ENCODE measurements around the gene NUFIP1. TPM values are rescaled to one million over a fixed set of nuclear protein-coding genes. Genes with fewer than 3 reads are reported as not detected.

The NUFIP1 gene
- total RNA-seq, 1 donor from 2014 or later: 7.6 TPM

DNA sequence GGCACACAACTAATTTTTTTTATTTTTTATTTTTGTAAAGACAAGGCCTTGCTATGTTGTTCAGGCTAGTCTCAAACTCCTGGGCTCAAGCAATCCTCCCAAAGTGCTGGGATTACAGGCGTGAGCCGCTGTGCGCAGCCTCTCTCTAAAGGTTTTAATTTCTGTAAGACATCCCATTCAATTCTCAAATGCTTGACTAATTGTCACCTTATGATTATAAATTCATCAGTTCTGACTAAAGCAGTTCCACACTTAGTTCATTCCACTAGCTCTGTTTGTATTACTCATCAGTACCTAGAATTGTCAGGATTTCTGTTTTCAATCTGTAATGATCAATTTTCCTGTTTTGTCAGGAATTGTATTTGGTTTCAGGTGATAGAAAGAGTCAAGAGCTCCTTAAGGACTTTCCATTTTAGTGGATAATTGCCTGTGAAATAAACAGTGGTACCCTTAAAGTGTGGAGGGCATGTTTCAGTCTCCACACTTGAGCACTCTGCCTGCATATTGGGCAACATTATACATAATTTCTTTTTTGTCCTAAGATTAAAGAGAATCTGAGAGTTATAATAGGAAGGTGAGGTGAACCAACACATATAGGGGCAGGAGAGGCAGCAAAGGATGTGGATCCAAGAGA is 27.6 kb upstream of the NUFIP1 start:
- no peak for FAIRE-seq
- Histone ChIP-seq H2AFZ (ENCODE audit: low read depth, low read length) (no peak overlapping the region), H3K36me3 (ENCODE audit: insufficient read depth, low read length) (peaks cover 18% of the 10 kb centered on the region), H3K27me3 (ENCODE audit: insufficient read depth, low read length) (no peaks in the 10 kb centered on the region), H3K27ac (ENCODE audit: low read depth, low read length) (no peak overlapping the region), H4K20me1 (ENCODE audit: insufficient read depth, low read length) (no peaks in the 10 kb centered on the region), H3K4me3 (ENCODE audit: insufficient read depth, low read depth, low read length) (no peak overlapping the region), H3K79me2 (ENCODE audit: insufficient read depth, low read length) (no peaks in the 10 kb centered on the region), H3K4me1 (ENCODE audit: insufficient read depth, low read length) (no peaks in the 10 kb centered on the region), H3K4me2 (ENCODE audit: low read length) (no peak overlapping the region), H3K9me3 (ENCODE audit: insufficient read depth, low read depth, low read length) (no peaks in the 10 kb centered on the region), H3K9ac (ENCODE audit: low read length) (no peak overlapping the region)
- Mint-ChIP-seq H3K27ac (ENCODE audit: unreplicated experiment) (no peak overlapping the region), H3K27me3 (ENCODE audit: low read depth, unreplicated experiment) (no peaks in the 10 kb centered on the region), H3K36me3 (ENCODE audit: low read depth, unreplicated experiment) (peaks cover 2% of the 10 kb centered on the region), H3K9me3 (ENCODE audit: unreplicated experiment) (no peaks in the 10 kb centered on the region), H3K4me3 (ENCODE audit: unreplicated experiment) (no peak overlapping the region), H3K4me1 (ENCODE audit: low read depth, unreplicated experiment) (no peaks in the 10 kb centered on the region)
- no peak for DNase-seq (ENCODE audit: low read depth)
- no peak for TF ChIP-seq EZH2 (IDR thresholded peaks at IDR 0.05; ENCODE audit: insufficient read depth, low read length)
- TF ChIP-seq, protein P1, sequence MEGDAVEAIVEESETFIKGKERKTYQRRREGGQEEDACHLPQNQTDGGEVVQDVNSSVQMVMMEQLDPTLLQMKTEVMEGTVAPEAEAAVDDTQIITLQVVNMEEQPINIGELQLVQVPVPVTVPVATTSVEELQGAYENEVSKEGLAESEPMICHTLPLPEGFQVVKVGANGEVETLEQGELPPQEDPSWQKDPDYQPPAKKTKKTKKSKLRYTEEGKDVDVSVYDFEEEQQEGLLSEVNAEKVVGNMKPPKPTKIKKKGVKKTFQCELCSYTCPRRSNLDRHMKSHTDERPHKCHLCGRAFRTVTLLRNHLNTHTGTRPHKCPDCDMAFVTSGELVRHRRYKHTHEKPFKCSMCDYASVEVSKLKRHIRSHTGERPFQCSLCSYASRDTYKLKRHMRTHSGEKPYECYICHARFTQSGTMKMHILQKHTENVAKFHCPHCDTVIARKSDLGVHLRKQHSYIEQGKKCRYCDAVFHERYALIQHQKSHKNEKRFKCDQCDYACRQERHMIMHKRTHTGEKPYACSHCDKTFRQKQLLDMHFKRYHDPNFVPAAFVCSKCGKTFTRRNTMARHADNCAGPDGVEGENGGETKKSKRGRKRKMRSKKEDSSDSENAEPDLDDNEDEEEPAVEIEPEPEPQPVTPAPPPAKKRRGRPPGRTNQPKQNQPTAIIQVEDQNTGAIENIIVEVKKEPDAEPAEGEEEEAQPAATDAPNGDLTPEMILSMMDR (IDR thresholded peaks at IDR 0.05; ENCODE audit: insufficient read depth, low read depth, low read length): no peak

DNA sequence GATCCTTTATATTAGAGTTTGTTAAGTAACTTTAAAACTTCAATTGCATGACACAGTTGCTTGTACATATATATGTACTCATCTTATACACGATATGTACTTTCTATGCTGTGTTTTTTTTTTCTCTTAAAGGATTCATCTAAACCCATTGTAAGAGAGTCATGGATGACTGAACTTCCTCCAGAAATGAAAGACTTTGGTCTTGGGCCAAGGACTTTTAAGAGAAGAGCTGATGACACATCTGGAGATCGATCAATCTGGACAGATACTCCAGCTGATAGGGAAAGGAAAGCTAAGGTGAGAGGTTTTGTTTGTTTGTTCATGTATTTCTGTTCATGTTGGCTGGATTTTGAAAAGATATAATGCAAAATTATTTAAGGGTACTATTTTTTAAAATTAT is 26.0 kb upstream of the NUFIP1 start:
- Histone ChIP-seq H2AFZ (ENCODE audit: low read depth, low read length) (no peak overlapping the region), H3K4me3 (ENCODE audit: insufficient read depth, low read depth, low read length) (no peak overlapping the region), H4K20me1 (ENCODE audit: insufficient read depth, low read length) (no peaks in the 10 kb centered on the region), H3K27me3 (ENCODE audit: insufficient read depth, low read length) (no peaks in the 10 kb centered on the region), H3K9me3 (ENCODE audit: insufficient read depth, low read depth, low read length) (no peaks in the 10 kb centered on the region), H3K27ac (ENCODE audit: low read depth, low read length) (no peak overlapping the region), H3K36me3 (ENCODE audit: insufficient read depth, low read length) (peaks cover 17% of the 10 kb centered on the region), H3K4me2 (ENCODE audit: low read length) (no peak overlapping the region), H3K79me2 (ENCODE audit: insufficient read depth, low read length) (no peaks in the 10 kb centered on the region), H3K4me1 (ENCODE audit: insufficient read depth, low read length) (no peaks in the 10 kb centered on the region), H3K9ac (ENCODE audit: low read length) (no peak overlapping the region)
- H3K36me3 Mint-ChIP-seq (ENCODE audit: low read depth, unreplicated experiment): peaks cover 13% of the 10 kb centered on the region
- DNase-seq (ENCODE audit: low read depth): peak; percentile 15
- H3K9me3 Mint-ChIP-seq (ENCODE audit: unreplicated experiment): no peaks in the 10 kb centered on the region
- no peak overlapping the region for H3K27ac Mint-ChIP-seq (ENCODE audit: unreplicated experiment)
- no peaks in the 10 kb centered on the region for H3K27me3 Mint-ChIP-seq (ENCODE audit: low read depth, unreplicated experiment)
- FAIRE-seq: no peak
- TF ChIP-seq, protein P1 (IDR thresholded peaks at IDR 0.05; ENCODE audit: insufficient read depth, low read depth, low read length): no peak
- TF ChIP-seq EZH2 (IDR thresholded peaks at IDR 0.05; ENCODE audit: insufficient read depth, low read length): no peak
- no peak overlapping the region for H3K4me3 Mint-ChIP-seq (ENCODE audit: unreplicated experiment)
- H3K4me1 Mint-ChIP-seq (ENCODE audit: low read depth, unreplicated experiment): no peaks in the 10 kb centered on the region

DNA sequence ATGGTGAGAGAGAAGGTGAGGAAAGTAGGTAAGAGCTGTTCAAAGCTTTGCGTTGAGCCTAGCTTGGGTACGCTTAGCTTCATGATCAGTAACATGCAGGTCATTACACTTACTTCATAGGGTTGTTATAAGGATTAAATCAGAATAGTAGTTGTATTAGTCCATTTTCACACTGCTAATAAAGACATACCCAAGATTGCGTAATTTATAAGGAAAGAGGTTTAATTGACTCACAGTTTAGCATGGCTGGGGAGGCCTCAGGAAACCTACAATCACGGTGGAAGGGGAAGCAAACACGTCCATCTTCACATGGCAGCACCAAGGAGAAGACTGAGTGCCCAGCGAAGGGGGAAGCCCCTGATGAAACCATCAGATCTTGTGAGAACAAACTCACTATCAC is 21.9 kb upstream of the NUFIP1 start:
- H3K4me3 ChIP-seq (ENCODE audit: insufficient read depth, low read depth, low read length): no peak overlapping the region

More for the DNA sequence above, 21.9 kb upstream of the NUFIP1 start:
- Histone ChIP-seq H3K27me3 (ENCODE audit: insufficient read depth, low read length) (no peaks in the 10 kb centered on the region), H4K20me1 (ENCODE audit: insufficient read depth, low read length) (no peaks in the 10 kb centered on the region), H3K4me2 (ENCODE audit: low read length) (no peak overlapping the region), H2AFZ (ENCODE audit: low read depth, low read length) (no peak overlapping the region), H3K4me1 (ENCODE audit: insufficient read depth, low read length) (no peaks in the 10 kb centered on the region), H3K27ac (ENCODE audit: low read depth, low read length) (no peak overlapping the region), H3K9ac (ENCODE audit: low read length) (no peak overlapping the region), H3K79me2 (ENCODE audit: insufficient read depth, low read length) (no peaks in the 10 kb centered on the region), H3K36me3 (ENCODE audit: insufficient read depth, low read length) (peaks cover 13% of the 10 kb centered on the region), H3K9me3 (ENCODE audit: insufficient read depth, low read depth, low read length) (no peaks in the 10 kb centered on the region)
- Mint-ChIP-seq H3K9me3 (ENCODE audit: unreplicated experiment) (no peaks in the 10 kb centered on the region), H3K36me3 (ENCODE audit: low read depth, unreplicated experiment) (peaks cover 13% of the 10 kb centered on the region), H3K4me1 (ENCODE audit: low read depth, unreplicated experiment) (no peaks in the 10 kb centered on the region), H3K27ac (ENCODE audit: unreplicated experiment) (no peak overlapping the region), H3K4me3 (ENCODE audit: unreplicated experiment) (no peak overlapping the region), H3K27me3 (ENCODE audit: low read depth, unreplicated experiment) (no peaks in the 10 kb centered on the region)
- TF ChIP-seq EZH2 (IDR thresholded peaks at IDR 0.05; ENCODE audit: insufficient read depth, low read length): no peak
- TF ChIP-seq, protein P1 (IDR thresholded peaks at IDR 0.05; ENCODE audit: insufficient read depth, low read depth, low read length): no peak
- FAIRE-seq (no peak), DNase-seq (ENCODE audit: low read depth) (no peak)

Measured in astrocyte (in vitro differentiated cells and primary cell).